Suppressor macrophage treated with lipopolysaccharide for 4 hours (primary cell): ENCODE data around the gene HLA-B.
"Not testable (repeated sequence)": the region's sequence is repeated elsewhere in the genome, so short reads cannot be mapped to it uniquely, and the experiment has no call there.

Experiments used
- DNase-seq: peaks from one replicate; pipeline ENCODE4 v3.0.0-alpha.2; 2020

HLA-B gene

GRCh38 chr6:31381666-31382065 is 24.7 kb upstream of the HLA-B start:
- DNase-seq: no peak

GRCh38 chr6:31379850-31380249 is 22.9 kb upstream of the HLA-B start:
- DNase-seq: no peak

GRCh38 chr6:31378721-31379103 is 21.7 kb upstream of the HLA-B start:
- no peak for DNase-seq

- DNase-seq: no peak
Observed at GRCh38 chr6:31378062-31378720, 21.2 kb upstream of the HLA-B start.

GRCh38 chr6:31377029-31377428 is 20.1 kb upstream of the HLA-B start:
- DNase-seq: no peak

- DNase-seq: no peak
Observed at GRCh38 chr6:31375699-31376098, 18.7 kb upstream of the HLA-B start.

GRCh38 chr6:31374118-31374517 is 17.1 kb upstream of the HLA-B start:
- DNase-seq: not testable (repeated sequence)

- no peak for DNase-seq
Observed at GRCh38 chr6:31368461-31368860, 11.5 kb upstream of the HLA-B start.

- peak; percentile 94 for DNase-seq
Observed at GRCh38 chr6:31366693-31367470, 9.9 kb upstream of the HLA-B start.

- DNase-seq: no peak
Observed at GRCh38 chr6:31365864-31366263, 8.9 kb upstream of the HLA-B start.

GRCh38 chr6:31363811-31364210 is 6.8 kb upstream of the HLA-B start:
- peak; percentile 66 for DNase-seq

- DNase-seq: no peak
Observed at GRCh38 chr6:31362751-31363150, 5.8 kb upstream of the HLA-B start.

GRCh38 chr6:31359581-31359980 is 2.6 kb upstream of the HLA-B start:
- no peak for DNase-seq

- DNase-seq: peak; percentile 56
Observed at GRCh38 chr6:31358302-31358701, 1.3 kb upstream of the HLA-B start.

- peak; percentile 34 for DNase-seq
Observed at GRCh38 chr6:31357886-31358285, 907 bp upstream of the HLA-B start.

- DNase-seq: peak; percentile 80
Observed at GRCh38 chr6:31356216-31356945, 598 bp downstream of the HLA-B start.

GRCh38 chr6:31355583-31355948 is 1.4 kb downstream of the HLA-B start:
- no peak for DNase-seq

- DNase-seq: no peak
Observed at GRCh38 chr6:31354864-31355582, 2.0 kb downstream of the HLA-B start.

- DNase-seq: peak; percentile 39
Observed at GRCh38 chr6:31354158-31354863, 2.7 kb downstream of the HLA-B start.

GRCh38 chr6:31353384-31353945 is 3.5 kb downstream of the HLA-B start:
- DNase-seq: no peak

- DNase-seq: no peak
Observed at GRCh38 chr6:31352683-31353383, 4.1 kb downstream of the HLA-B start.

- no peak for DNase-seq
Observed at GRCh38 chr6:31352310-31352682, 4.7 kb downstream of the HLA-B start.
